Measurements from ENCODE around the gene PTPRD. TPM values are rescaled to one million over a fixed set of nuclear protein-coding genes. Genes with fewer than 3 reads are reported as not detected.
A peak's percentile ranks its signal among the peaks of the same experiment; 100 is the strongest.

Gene PTPRD
- total and polyA plus RNA-seq, 2 donors from 2014 or later, result 6.4 to 78.9 TPM

DNA sequence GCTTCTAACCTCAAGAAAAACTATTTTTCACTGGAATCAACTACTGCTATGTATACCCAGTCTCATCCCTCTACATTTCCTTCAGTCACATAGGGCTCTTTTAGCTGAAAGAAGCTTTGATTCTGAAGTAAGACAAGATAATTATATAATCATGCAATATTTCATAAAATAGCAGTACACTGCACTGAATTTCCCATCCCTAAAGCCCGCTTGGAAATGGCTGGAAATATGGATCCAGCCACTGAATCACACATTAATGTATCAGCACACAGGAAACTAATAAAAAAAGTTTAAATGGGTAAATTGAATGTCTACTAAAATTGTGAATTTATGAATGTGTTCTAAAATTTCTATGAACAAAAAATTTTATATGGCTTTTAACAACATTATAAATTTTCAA is 808.7 kb downstream of the PTPRD start:
- H3K27ac ChIP-seq (ENCODE audit: low read depth in 2 of 2, low read length in 2 of 2), result no peak overlapping the region
- no peaks in the 10 kb centered on the region for H3K27me3 ChIP-seq (ENCODE audit: control insufficient read depth, insufficient read depth, low read length)
- H3K9me3 ChIP-seq (ENCODE audit: control insufficient read depth in 2 of 3, insufficient read depth in 1 of 3, low read length in 3 of 3), result no peaks in the 10 kb centered on the region
- no peaks in the 10 kb centered on the region for H3K36me3 ChIP-seq (ENCODE audit: control insufficient read depth in 2 of 3, insufficient read depth in 3 of 3, low read length in 3 of 3)
- H3K4me3 ChIP-seq (ENCODE audit: low read length in 3 of 3), result no peak overlapping the region
- TF ChIP-seq, protein P1, sequence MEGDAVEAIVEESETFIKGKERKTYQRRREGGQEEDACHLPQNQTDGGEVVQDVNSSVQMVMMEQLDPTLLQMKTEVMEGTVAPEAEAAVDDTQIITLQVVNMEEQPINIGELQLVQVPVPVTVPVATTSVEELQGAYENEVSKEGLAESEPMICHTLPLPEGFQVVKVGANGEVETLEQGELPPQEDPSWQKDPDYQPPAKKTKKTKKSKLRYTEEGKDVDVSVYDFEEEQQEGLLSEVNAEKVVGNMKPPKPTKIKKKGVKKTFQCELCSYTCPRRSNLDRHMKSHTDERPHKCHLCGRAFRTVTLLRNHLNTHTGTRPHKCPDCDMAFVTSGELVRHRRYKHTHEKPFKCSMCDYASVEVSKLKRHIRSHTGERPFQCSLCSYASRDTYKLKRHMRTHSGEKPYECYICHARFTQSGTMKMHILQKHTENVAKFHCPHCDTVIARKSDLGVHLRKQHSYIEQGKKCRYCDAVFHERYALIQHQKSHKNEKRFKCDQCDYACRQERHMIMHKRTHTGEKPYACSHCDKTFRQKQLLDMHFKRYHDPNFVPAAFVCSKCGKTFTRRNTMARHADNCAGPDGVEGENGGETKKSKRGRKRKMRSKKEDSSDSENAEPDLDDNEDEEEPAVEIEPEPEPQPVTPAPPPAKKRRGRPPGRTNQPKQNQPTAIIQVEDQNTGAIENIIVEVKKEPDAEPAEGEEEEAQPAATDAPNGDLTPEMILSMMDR (IDR thresholded peaks at IDR 0.05; ENCODE audit: borderline replicate concordance, extremely low read depth, insufficient read depth), result no peak
- DNase-seq (no peak), FAIRE-seq (no peak)
- intact Hi-C loops (cut with DNase I), result no loop called here
- no peaks in the 10 kb centered on the region for H3K4me1 ChIP-seq (ENCODE audit: control insufficient read depth in 2 of 3, insufficient read depth in 2 of 3, low read depth in 1 of 3, low read length in 3 of 3)
- H3K9ac ChIP-seq (ENCODE audit: low read length in 3 of 3), result no peak overlapping the region

DNA sequence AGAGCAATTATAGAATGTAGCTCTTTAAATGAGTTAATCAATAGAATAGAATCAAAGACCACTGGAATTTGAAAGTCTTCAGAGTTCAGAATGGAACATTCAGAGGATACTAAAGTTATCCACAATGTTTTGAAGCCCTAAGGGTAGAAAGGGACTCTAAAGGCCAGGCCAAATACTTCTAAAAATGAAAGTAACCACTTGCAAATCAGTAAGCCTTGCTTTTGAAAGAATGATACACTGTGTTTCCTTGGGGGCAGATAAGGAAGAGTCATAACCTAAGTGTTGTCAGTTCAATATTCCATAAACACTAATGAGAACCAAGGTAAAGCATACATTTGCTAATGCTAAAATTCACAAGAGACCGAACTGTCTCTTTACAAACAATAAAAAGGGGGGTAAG is 813.5 kb downstream of the PTPRD start:
- H3K9me3 ChIP-seq (ENCODE audit: control insufficient read depth in 2 of 3, insufficient read depth in 1 of 3, low read length in 3 of 3), result no peaks in the 10 kb centered on the region
- no peak overlapping the region for H3K4me3 ChIP-seq (ENCODE audit: low read length in 3 of 3)
- H3K36me3 ChIP-seq (ENCODE audit: control insufficient read depth in 2 of 3, insufficient read depth in 3 of 3, low read length in 3 of 3), result no peaks in the 10 kb centered on the region
- FAIRE-seq (no peak), DNase-seq (no peak)
- no peaks in the 10 kb centered on the region for H3K4me1 ChIP-seq (ENCODE audit: control insufficient read depth in 2 of 3, insufficient read depth in 2 of 3, low read depth in 1 of 3, low read length in 3 of 3)
- intact Hi-C loops (cut with DNase I), result no loop called here
- no peak overlapping the region for H3K27ac ChIP-seq (ENCODE audit: low read depth in 2 of 2, low read length in 2 of 2)
- TF ChIP-seq, protein P1 (IDR thresholded peaks at IDR 0.05; ENCODE audit: borderline replicate concordance, extremely low read depth, insufficient read depth), result no peak
- H3K27me3 ChIP-seq (ENCODE audit: control insufficient read depth, insufficient read depth, low read length), result no peaks in the 10 kb centered on the region
- no peak overlapping the region for H3K9ac ChIP-seq (ENCODE audit: low read length in 3 of 3)

DNA sequence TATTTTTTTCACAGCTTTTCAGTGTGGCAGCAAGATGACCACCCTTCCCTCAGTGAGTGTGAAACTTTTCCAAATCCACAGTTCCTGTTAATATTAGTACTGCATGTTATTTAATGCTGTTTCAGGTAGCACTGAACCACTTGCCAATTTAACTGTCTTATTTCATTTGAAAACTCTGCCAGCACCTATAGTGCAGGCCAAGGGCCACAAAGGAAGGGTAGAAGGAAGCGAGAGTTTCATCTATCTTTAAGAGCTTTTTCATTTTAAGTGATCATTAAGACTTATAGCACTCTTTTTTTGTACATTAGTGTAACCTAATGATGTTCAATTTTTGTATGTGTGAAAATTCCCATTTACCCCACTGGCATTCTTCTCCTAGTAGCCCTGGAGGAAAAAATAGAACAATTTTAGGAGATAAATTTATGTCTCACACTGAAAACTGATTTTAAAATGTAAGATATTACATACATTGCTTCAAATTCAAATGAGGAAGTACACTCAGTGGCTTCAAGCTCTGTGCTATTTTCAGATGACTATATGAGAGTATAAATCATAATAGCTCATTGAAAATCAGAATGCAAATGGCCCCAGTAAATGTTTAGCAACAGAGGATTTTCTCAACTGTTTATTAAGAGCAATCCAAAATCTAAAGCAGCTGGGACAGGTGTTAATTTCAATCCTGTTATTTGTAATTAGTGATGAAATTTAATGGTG is 820.5 kb downstream of the PTPRD start:
- Histone ChIP-seq H3K9me3 (ENCODE audit: control insufficient read depth in 2 of 3, insufficient read depth in 1 of 3, low read length in 3 of 3) (no peaks in the 10 kb centered on the region), H3K9ac (ENCODE audit: low read length in 3 of 3) (no peak overlapping the region), H3K4me1 (ENCODE audit: control insufficient read depth in 2 of 3, insufficient read depth in 2 of 3, low read depth in 1 of 3, low read length in 3 of 3) (no peaks in the 10 kb centered on the region), H3K36me3 (ENCODE audit: control insufficient read depth in 2 of 3, insufficient read depth in 3 of 3, low read length in 3 of 3) (no peaks in the 10 kb centered on the region), H3K4me3 (ENCODE audit: low read length in 3 of 3) (no peak overlapping the region), H3K27ac (ENCODE audit: low read depth in 2 of 2, low read length in 2 of 2) (no peak overlapping the region), H3K27me3 (ENCODE audit: control insufficient read depth, insufficient read depth, low read length) (no peaks in the 10 kb centered on the region)
- DNase-seq (no peak), FAIRE-seq (no peak)
- intact Hi-C loops (cut with DNase I), result no loop called here
- TF ChIP-seq, protein P1 (IDR thresholded peaks at IDR 0.05; ENCODE audit: borderline replicate concordance, extremely low read depth, insufficient read depth), result no peak

DNA sequence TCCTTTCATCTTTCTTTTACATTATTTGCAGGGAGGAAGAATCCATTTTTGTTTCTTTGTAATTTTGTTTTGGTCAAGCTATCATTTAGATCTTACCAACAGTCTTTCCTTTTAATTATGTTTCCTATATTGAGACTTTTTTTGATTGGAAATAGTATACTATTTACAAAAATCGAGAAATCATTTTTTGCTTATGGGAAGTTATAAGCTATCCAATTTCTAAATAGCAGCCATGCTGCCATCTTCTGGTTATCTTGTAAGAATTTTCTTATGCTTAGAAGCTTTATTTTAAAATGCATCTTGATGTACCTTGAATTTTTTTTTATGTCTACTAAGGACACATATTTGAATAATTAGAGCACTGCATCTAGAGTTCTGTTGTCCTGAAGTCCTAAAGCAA is 821.2 kb downstream of the PTPRD start:
- DNase-seq (peak in 2 of 5 donors; percentile 17 to 35), FAIRE-seq (peak; percentile 83)
- H3K36me3 ChIP-seq (ENCODE audit: control insufficient read depth in 2 of 3, insufficient read depth in 3 of 3, low read length in 3 of 3), result no peaks in the 10 kb centered on the region
- H3K27ac ChIP-seq (ENCODE audit: low read depth in 2 of 2, low read length in 2 of 2), result no peak overlapping the region
- no peaks in the 10 kb centered on the region for H3K4me1 ChIP-seq (ENCODE audit: control insufficient read depth in 2 of 3, insufficient read depth in 2 of 3, low read depth in 1 of 3, low read length in 3 of 3)
- intact Hi-C loops (cut with DNase I), result no loop called here
- no peak overlapping the region for H3K4me3 ChIP-seq (ENCODE audit: low read length in 3 of 3)
- no peaks in the 10 kb centered on the region for H3K27me3 ChIP-seq (ENCODE audit: control insufficient read depth, insufficient read depth, low read length)
- TF ChIP-seq, protein P1 (IDR thresholded peaks at IDR 0.05; ENCODE audit: borderline replicate concordance, extremely low read depth, insufficient read depth), result peak; percentile 6
- no peaks in the 10 kb centered on the region for H3K9me3 ChIP-seq (ENCODE audit: control insufficient read depth in 2 of 3, insufficient read depth in 1 of 3, low read length in 3 of 3)
- H3K9ac ChIP-seq (ENCODE audit: low read length in 3 of 3), result no peak overlapping the region

All from kidney (tissue), 14 donors.